NCI-H1694 treated with DMSO at 0.1 percent for 48 hours (cell line): Measurements from ENCODE around the gene UNC5C.

Source experiments
- DNase-seq: peaks from one replicate; lab custom pipeline; 2025; lab: John Stamatoyannopoulos, UW

The UNC5C gene

DNA sequence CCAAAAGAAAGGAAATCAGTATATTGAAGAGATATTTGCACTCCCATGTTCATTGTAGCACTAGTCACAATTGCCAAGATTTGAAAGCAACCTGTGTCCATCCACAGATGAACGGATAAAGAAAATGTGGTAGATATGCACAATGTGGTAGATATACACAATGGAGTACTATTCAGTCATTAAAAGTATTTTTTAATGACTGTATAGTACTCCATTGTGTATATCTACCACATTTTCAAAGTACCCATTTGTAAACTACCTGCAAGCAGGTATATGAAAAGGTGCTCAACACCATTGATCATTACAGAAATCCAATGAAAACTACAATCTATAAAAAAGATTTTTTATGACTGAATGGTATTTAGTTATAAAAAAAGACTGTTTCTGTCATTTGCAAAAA lies 200.4 kb downstream of the UNC5C start:
- DNase-seq, result no peak

GRCh38 chr4:95343235-95343634 lies 205.5 kb downstream of the UNC5C start:
- no peak for DNase-seq

- DNase-seq, result no peak
Observed at GRCh38 chr4:95340191-95340590, 208.6 kb downstream of the UNC5C start.

DNA sequence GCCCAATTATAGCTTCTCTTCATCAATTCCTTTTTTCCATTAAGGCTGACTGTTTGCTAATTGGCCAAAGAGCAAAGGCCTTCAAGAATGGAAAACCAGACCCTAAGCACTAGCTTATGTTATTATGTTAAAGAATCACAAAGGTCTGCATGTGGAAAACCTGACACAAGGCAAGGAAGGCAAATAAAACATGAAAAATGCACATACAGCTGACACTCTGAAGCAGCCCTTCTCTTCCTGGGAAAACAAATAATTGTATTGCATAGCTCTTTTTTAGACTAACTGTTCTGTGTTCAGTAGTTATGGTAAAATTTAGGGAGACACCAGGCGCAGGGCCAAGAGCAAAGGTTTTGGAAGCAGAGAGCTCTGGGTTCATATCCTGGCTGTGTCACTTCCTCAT lies 223.1 kb downstream of the UNC5C start:
- no peak for DNase-seq

- no peak for DNase-seq
Observed at GRCh38 chr4:95319169-95319568, 229.6 kb downstream of the UNC5C start.

GRCh38 chr4:95318483-95318882 lies 230.3 kb downstream of the UNC5C start:
- no peak for DNase-seq

- DNase-seq, result no peak
Observed at GRCh38 chr4:95318044-95318443, 230.7 kb downstream of the UNC5C start.

- no peak for DNase-seq
Observed at GRCh38 chr4:95317085-95317793, 231.5 kb downstream of the UNC5C start.

DNA sequence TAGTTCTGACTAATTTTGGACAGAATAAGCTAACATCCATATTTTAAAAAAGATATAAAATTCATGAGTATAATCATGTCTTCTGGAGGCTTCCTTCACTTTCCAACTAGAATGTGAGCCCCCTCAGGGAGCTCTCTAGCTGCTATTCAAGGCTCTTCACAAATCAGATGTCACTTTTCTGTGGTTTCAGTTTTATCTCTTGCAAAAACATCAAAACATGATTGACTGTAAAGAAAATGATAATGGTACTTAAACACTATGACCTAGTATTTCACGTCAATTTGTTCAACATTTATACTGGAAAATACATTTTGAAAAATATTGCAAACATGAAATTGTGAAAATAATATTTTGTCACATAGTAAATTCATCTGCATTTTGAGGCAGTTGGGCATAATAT lies 234.2 kb downstream of the UNC5C start:
- no peak for DNase-seq

DNA sequence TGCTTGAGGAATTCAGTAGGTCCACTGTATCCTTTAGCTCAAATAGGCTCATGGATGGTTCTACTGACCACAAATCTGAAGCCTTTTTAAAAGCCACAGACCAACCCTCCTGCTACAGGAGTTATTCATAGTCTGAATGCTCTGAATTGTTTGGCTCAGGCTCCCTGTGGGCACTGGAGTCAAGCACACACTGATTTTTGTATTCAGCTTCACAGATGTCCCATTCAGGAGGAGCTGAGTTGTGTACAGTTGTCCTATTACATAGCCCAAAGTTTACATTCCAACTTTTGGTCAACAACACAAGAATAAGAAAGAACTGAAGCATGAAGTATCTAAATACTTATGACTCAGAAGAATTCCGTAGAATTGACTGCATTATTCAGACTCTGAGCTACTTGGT lies 243.9 kb downstream of the UNC5C start:
- no peak for DNase-seq

DNA sequence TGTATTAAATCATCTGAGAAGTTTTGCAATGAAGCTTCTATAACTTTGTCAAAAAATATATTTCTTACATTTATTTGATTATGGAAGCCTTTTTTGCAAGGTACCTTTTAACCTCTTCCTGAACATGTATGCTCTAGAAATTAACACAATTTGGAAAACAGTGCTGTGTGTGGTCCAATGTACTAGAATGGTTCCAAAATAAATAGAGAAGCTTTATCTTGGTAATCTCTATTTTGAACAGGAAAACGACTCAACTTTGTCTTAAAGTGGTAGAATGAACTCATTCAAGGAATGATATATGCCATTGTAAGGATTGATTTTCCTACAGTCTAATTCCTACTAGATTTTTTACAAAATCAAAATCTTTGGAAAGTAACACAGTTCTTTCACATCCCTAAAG lies 248.5 kb downstream of the UNC5C start:
- DNase-seq, result no peak

DNA sequence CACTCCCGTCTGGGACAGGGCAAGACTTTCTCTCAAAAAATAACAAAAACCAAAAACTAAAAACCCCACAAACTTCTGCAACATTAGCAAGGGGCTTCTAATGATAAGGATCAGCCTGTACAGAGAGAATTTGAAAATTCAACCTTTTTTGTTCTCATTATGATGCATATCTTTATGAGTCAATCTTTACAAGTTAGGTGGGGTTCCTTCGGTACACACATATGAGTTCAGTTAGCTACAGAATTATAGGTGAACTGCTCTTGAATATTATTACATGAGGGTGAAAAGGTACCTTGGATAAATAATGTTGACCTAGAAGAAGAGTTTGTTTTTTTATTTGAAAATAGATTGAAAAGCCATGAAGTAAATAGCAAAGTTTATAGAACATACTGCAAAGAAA lies 252.7 kb downstream of the UNC5C start:
- DNase-seq, result no peak

DNA sequence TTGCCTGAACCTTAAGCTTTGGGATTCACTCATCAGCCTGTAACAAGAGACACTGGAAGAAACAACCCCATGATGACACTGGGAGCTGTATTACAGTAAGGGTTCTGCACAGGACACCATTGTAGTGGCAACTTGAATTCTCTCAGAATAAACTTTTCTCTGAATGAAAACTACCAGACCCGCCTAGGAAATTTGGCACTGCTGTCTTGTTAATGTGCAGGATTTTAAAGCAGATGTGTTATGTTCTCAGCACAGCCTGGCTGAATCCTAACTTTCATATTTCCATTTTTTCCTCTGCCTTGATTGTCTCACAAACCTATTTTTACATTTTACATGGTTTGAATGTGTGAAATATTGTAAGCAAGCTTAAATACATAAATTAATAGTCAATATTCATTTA lies 253.6 kb downstream of the UNC5C start:
- DNase-seq, result no peak

GRCh38 chr4:95294321-95294720 lies 254.5 kb downstream of the UNC5C start:
- DNase-seq, result no peak

DNA sequence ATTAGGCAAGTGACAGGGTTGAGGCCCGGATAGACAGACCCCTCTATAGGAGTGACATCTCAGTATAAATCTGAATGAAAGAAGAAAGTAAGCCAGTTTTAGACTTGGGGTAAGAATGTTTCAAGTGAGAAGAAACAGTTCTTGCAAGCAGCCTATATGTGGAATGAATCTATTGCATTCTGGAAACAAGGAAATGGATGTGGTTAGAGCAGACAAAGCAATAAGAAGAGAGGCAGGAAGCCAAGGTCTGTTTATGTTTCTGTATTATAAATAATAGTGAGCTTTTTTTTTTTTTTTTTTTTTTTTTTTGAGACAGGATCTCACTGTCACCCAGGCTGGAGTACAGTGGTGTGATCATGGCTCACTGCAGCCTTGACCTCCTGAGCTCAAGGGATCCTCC lies 255.8 kb downstream of the UNC5C start:
- DNase-seq, result no peak

DNA sequence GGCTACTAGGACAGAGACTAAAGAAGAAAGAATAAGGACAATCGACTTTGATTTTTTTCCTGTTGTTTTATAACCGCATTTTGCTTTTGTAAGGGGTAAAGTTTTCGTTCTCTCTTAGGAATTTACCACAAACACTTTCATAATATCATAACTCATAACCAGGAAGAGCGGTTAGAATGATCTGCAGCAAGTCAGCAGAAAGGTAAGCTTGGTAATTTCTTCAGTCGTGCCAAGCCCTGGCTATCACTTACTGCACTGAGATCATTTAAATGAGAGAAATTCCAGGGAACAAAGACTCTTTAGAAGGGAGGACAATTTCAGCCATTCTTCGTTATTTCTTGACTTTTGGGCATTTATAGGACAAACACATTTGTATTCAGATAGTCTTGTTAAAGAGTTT lies 258.1 kb downstream of the UNC5C start:
- DNase-seq, result no peak

DNA sequence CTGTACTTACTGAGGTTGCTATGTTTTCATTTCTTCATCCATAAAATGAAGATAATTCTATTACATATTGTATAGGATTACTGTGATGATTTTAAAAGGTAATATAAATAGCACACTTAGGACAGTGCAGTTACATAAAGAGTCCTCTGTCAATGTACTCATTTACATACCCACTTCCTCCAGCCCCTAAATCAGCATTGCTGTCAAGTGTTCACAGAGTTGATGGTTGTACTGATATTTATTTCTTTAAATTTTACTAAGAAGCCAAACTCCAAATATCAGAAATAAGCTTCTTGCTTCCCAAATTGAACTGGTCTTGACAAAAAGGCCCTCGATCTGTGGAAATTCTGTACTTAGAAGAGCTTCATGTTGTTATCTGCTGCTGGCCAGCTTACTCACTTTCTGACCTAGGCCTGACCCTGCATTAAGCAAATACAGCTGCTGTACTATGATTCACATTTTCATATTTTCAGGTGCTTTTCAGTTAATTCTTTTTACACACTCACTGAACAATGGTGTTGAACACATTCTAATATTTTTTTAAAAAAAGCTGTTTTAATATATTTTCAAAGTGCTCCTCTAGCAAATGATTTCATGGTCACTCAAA lies 259.6 kb downstream of the UNC5C start:
- no peak for DNase-seq

DNA sequence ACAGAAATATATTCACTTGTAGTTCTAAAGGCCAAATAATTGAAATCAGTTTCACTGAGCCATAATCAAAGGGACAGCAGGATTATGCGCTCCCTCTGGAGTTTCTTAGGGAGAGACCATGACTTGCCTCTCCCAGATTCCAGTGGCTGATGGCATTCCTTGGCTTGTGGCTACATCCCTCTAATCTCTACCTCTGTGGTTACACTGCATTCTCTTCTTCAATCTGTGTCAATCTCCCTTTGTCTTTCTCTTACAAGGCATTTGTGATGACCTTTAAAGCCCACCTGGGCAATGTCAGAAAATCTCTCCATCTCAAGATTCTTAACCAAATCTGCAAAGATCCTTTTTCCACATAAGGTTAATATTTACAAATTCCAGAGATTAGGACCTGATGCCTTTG lies 260.2 kb downstream of the UNC5C start:
- no peak for DNase-seq

DNA sequence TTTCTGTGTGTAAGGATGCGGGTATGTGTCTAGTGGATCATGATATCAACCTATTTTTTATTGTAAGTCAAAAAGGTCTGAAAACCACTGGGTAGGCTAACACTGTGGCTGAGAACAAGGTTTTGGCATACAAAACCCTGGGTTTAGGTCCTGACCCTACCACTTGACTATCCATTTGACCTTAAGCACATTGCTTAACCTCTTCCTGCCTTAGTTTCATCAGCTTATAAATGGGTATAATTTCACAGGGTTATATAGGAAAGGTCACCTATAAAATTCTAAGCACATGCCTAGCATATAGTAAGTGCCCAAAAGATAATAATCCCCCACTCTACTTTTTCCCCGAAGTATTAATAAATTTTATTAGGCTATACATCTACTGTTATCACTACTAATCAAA lies 263.0 kb downstream of the UNC5C start:
- no peak for DNase-seq

DNA sequence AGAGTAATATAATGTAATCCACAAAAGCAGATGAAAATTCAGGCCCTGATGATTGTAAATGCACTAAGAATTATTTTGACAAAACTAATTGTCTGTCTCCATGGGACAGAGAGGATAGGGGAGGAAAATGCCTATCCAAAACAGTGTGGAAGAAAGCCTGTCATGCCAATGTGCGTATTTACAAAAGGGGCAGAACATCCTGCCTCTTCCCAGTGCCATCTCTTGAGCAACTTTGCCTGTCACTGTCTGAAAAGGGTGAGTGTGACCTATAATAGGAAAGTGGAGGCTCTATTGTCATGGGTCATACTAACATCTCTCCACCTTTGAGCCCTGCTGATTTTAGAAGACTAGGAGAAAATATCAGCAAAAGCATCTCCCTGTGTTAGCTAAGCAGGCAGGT lies 264.1 kb downstream of the UNC5C start:
- DNase-seq, result no peak

GRCh38 chr4:95283320-95283719 lies 265.5 kb downstream of the UNC5C start:
- DNase-seq, result no peak

DNA sequence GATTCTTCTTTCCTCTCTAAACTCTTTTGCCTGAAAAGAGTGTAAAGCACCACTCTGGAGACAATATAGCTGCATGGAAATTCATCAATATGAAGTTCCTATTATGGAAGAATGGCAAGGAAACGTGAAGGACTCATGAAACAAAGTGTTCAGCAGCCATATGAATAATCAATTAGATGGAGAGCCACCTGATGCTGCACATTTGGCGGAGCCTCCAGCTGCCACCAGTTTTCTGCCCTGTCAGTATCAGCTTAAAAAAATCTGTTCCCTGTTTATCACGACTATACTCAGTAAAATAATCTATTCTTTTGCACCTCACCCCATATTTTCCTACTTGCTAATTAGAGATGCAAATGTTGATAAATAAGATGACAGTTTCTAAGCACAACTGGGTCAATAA lies 276.0 kb downstream of the UNC5C start:
- DNase-seq, result no peak

- no peak for DNase-seq
Observed at GRCh38 chr4:95272036-95272435, 276.7 kb downstream of the UNC5C start.
